ENCODE results near the gene CEP128.

Gene CEP128

GRCh38 chr14:80784820-80785219, 156.7 kb downstream of the CEP128 start:
- in situ Hi-C loops (cut with MboI; ENCODE audit: low sequenced_read_pairs, unreplicated experiment) = no loop called here
- DNase-seq (ENCODE audit: low spot score) = no peak
- no peak for TF ChIP-seq CTCF (IDR thresholded peaks at IDR 0.05; ENCODE audit: borderline replicate concordance, control extremely low read depth, extremely low read depth, insufficient read depth, missing control alignments)

- DNase-seq (ENCODE audit: low spot score) = no peak
- in situ Hi-C loops (cut with MboI; ENCODE audit: low sequenced_read_pairs, unreplicated experiment) = no loop called here
- no peak for TF ChIP-seq CTCF (IDR thresholded peaks at IDR 0.05; ENCODE audit: borderline replicate concordance, control extremely low read depth, extremely low read depth, insufficient read depth, missing control alignments)
These were observed 159.6 kb downstream of the CEP128 start for GRCh38 chr14:80781972-80782367.

GRCh38 chr14:80780500-80780899, 161.0 kb downstream of the CEP128 start:
- in situ Hi-C loops (cut with MboI; ENCODE audit: low sequenced_read_pairs, unreplicated experiment) = no loop called here
- DNase-seq (ENCODE audit: low spot score) = no peak
- TF ChIP-seq CTCF (IDR thresholded peaks at IDR 0.05; ENCODE audit: borderline replicate concordance, control extremely low read depth, extremely low read depth, insufficient read depth, missing control alignments) = no peak

- DNase-seq (ENCODE audit: low spot score) = no peak
- in situ Hi-C loops (cut with MboI; ENCODE audit: low sequenced_read_pairs, unreplicated experiment) = no loop called here
- TF ChIP-seq CTCF (IDR thresholded peaks at IDR 0.05; ENCODE audit: borderline replicate concordance, control extremely low read depth, extremely low read depth, insufficient read depth, missing control alignments) = no peak
These were observed 164.9 kb downstream of the CEP128 start for GRCh38 chr14:80776657-80777056.

GRCh38 chr14:80776186-80776585, 165.4 kb downstream of the CEP128 start:
- no peak for TF ChIP-seq CTCF (IDR thresholded peaks at IDR 0.05; ENCODE audit: borderline replicate concordance, control extremely low read depth, extremely low read depth, insufficient read depth, missing control alignments)
- in situ Hi-C loops (cut with MboI; ENCODE audit: low sequenced_read_pairs, unreplicated experiment) = no loop called here

GRCh38 chr14:80772504-80772903, 169.0 kb downstream of the CEP128 start:
- no peak for DNase-seq (ENCODE audit: low spot score)
- in situ Hi-C loops (cut with MboI; ENCODE audit: low sequenced_read_pairs, unreplicated experiment) = no loop called here
- no peak for TF ChIP-seq CTCF (IDR thresholded peaks at IDR 0.05; ENCODE audit: borderline replicate concordance, control extremely low read depth, extremely low read depth, insufficient read depth, missing control alignments)

More at GRCh38 chr14:80776186-80776585, 165.4 kb downstream of the CEP128 start:
- DNase-seq (ENCODE audit: low spot score) = no peak

GRCh38 chr14:80771201-80771600, 170.3 kb downstream of the CEP128 start:
- no peak for DNase-seq (ENCODE audit: low spot score)
- in situ Hi-C loops (cut with MboI; ENCODE audit: low sequenced_read_pairs, unreplicated experiment) = no loop called here
- TF ChIP-seq CTCF (IDR thresholded peaks at IDR 0.05; ENCODE audit: borderline replicate concordance, control extremely low read depth, extremely low read depth, insufficient read depth, missing control alignments) = no peak
